ENCODE measurements around the gene PLOD2. TPM values are rescaled to one million over a fixed set of nuclear protein-coding genes. Genes with fewer than 3 reads are reported as not detected.

The PLOD2 gene
- total RNA-seq, 1 donor from 2014 or later, result 117 TPM

DNA sequence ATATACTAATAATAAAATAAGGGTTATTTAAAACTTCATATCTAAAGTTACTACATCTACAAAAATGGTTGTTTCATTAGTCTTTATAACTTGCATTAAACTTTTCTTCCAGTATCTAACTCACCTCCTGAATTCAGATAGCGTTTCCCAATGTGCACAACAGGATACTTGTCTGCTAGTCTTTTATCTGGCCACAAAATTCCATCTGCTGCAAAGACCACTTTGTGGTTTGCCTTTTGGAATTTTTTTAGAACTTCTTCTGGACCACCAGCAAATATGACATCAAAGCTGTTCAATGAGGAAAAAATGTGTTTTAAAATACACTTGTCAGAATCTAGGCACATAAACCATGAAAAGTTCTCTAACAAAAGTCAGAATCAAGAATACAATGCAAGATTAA, 50.8 kb downstream of the PLOD2 start:
- no peak overlapping the region for H3K4me3 Mint-ChIP-seq (ENCODE audit: unreplicated experiment)
- Histone ChIP-seq H2AFZ (ENCODE audit: low read depth, low read length) (no peak overlapping the region), H3K27me3 (ENCODE audit: insufficient read depth, low read length) (no peaks in the 10 kb centered on the region), H3K9me3 (ENCODE audit: insufficient read depth, low read depth, low read length) (no peaks in the 10 kb centered on the region), H3K27ac (ENCODE audit: low read depth, low read length) (no peak overlapping the region), H3K36me3 (ENCODE audit: insufficient read depth, low read length) (peaks cover 18% of the 10 kb centered on the region), H3K79me2 (ENCODE audit: insufficient read depth, low read length) (peaks cover 3% of the 10 kb centered on the region), H4K20me1 (ENCODE audit: insufficient read depth, low read length) (peaks cover 14% of the 10 kb centered on the region), H3K4me2 (ENCODE audit: low read length) (no peak overlapping the region), H3K4me1 (ENCODE audit: insufficient read depth, low read length) (peaks cover 3% of the 10 kb centered on the region), H3K4me3 (ENCODE audit: insufficient read depth, low read depth, low read length) (no peak overlapping the region), H3K9ac (ENCODE audit: low read length) (no peak overlapping the region)
- no peak for TF ChIP-seq CTCF (IDR thresholded peaks at IDR 0.05; ENCODE audit: insufficient read depth, low read depth, low read length)
- TF ChIP-seq EZH2 (IDR thresholded peaks at IDR 0.05; ENCODE audit: insufficient read depth, low read length), result no peak
- peaks cover 9% of the 10 kb centered on the region for H3K9me3 Mint-ChIP-seq (ENCODE audit: unreplicated experiment)
- FAIRE-seq (no peak), DNase-seq (ENCODE audit: low read depth) (peak; percentile 79)
- H3K27me3 Mint-ChIP-seq (ENCODE audit: low read depth, unreplicated experiment), result no peaks in the 10 kb centered on the region
- H3K36me3 Mint-ChIP-seq (ENCODE audit: low read depth, unreplicated experiment), result peaks cover 35% of the 10 kb centered on the region
- H3K27ac Mint-ChIP-seq (ENCODE audit: unreplicated experiment), result peak overlapping the region; percentile 4
- H3K4me1 Mint-ChIP-seq (ENCODE audit: low read depth, unreplicated experiment), result peaks cover 5% of the 10 kb centered on the region

- no peak overlapping the region for H3K27ac ChIP-seq (ENCODE audit: low read depth, low read length)
- no peak overlapping the region for H3K4me2 ChIP-seq (ENCODE audit: low read length)
- Mint-ChIP-seq H3K36me3 (ENCODE audit: low read depth, unreplicated experiment) (peaks cover 19% of the 10 kb centered on the region), H3K9me3 (ENCODE audit: unreplicated experiment) (no peaks in the 10 kb centered on the region), H3K27me3 (ENCODE audit: low read depth, unreplicated experiment) (no peaks in the 10 kb centered on the region), H3K4me3 (ENCODE audit: unreplicated experiment) (no peak overlapping the region), H3K27ac (ENCODE audit: unreplicated experiment) (no peak overlapping the region), H3K4me1 (ENCODE audit: low read depth, unreplicated experiment) (peaks cover 6% of the 10 kb centered on the region)
- H3K4me3 ChIP-seq (ENCODE audit: insufficient read depth, low read depth, low read length), result no peak overlapping the region
- no peak for DNase-seq (ENCODE audit: low read depth)
- H3K36me3 ChIP-seq (ENCODE audit: insufficient read depth, low read length), result peaks cover 34% of the 10 kb centered on the region
- no peak overlapping the region for H2AFZ ChIP-seq (ENCODE audit: low read depth, low read length)
- TF ChIP-seq CTCF (IDR thresholded peaks at IDR 0.05; ENCODE audit: insufficient read depth, low read depth, low read length), result no peak
- TF ChIP-seq EZH2 (IDR thresholded peaks at IDR 0.05; ENCODE audit: insufficient read depth, low read length), result no peak
- peaks cover 3% of the 10 kb centered on the region for H3K79me2 ChIP-seq (ENCODE audit: insufficient read depth, low read length)
- H3K4me1 ChIP-seq (ENCODE audit: insufficient read depth, low read length), result peaks cover 3% of the 10 kb centered on the region
- peaks cover 18% of the 10 kb centered on the region for H4K20me1 ChIP-seq (ENCODE audit: insufficient read depth, low read length)
- no peaks in the 10 kb centered on the region for H3K9me3 ChIP-seq (ENCODE audit: insufficient read depth, low read depth, low read length)
- no peaks in the 10 kb centered on the region for H3K27me3 ChIP-seq (ENCODE audit: insufficient read depth, low read length)
- no peak overlapping the region for H3K9ac ChIP-seq (ENCODE audit: low read length)
- no peak for FAIRE-seq
Observed at GRCh38 chr3:146106986-146107385, 54.0 kb downstream of the PLOD2 start.

GRCh38 chr3:146104068-146104467, 56.9 kb downstream of the PLOD2 start:
- H3K9ac ChIP-seq (ENCODE audit: low read length), result no peak overlapping the region
- H3K9me3 ChIP-seq (ENCODE audit: insufficient read depth, low read depth, low read length), result no peaks in the 10 kb centered on the region
- Mint-ChIP-seq H3K27me3 (ENCODE audit: low read depth, unreplicated experiment) (no peaks in the 10 kb centered on the region), H3K27ac (ENCODE audit: unreplicated experiment) (no peak overlapping the region), H3K4me1 (ENCODE audit: low read depth, unreplicated experiment) (peaks cover 17% of the 10 kb centered on the region), H3K4me3 (ENCODE audit: unreplicated experiment) (no peak overlapping the region), H3K36me3 (ENCODE audit: low read depth, unreplicated experiment) (peaks cover 19% of the 10 kb centered on the region), H3K9me3 (ENCODE audit: unreplicated experiment) (no peaks in the 10 kb centered on the region)
- H3K4me3 ChIP-seq (ENCODE audit: insufficient read depth, low read depth, low read length), result no peak overlapping the region
- H3K79me2 ChIP-seq (ENCODE audit: insufficient read depth, low read length), result no peaks in the 10 kb centered on the region
- no peak overlapping the region for H3K4me2 ChIP-seq (ENCODE audit: low read length)
- DNase-seq (ENCODE audit: low read depth) (no peak), FAIRE-seq (no peak)
- H4K20me1 ChIP-seq (ENCODE audit: insufficient read depth, low read length), result peaks cover 30% of the 10 kb centered on the region
- H3K27me3 ChIP-seq (ENCODE audit: insufficient read depth, low read length), result no peaks in the 10 kb centered on the region
- no peak overlapping the region for H2AFZ ChIP-seq (ENCODE audit: low read depth, low read length)
- peaks cover 40% of the 10 kb centered on the region for H3K36me3 ChIP-seq (ENCODE audit: insufficient read depth, low read length)
- H3K4me1 ChIP-seq (ENCODE audit: insufficient read depth, low read length), result no peaks in the 10 kb centered on the region
- TF ChIP-seq EZH2 (IDR thresholded peaks at IDR 0.05; ENCODE audit: insufficient read depth, low read length), result no peak
- TF ChIP-seq CTCF (IDR thresholded peaks at IDR 0.05; ENCODE audit: insufficient read depth, low read depth, low read length), result no peak
- no peak overlapping the region for H3K27ac ChIP-seq (ENCODE audit: low read depth, low read length)

Measured in astrocyte (in vitro differentiated cells and primary cell).